Left renal pelvis (tissue), 4 donors: ENCODE measurements around the gene SLC9A8. TPM values are rescaled to one million over a fixed set of nuclear protein-coding genes. Genes with fewer than 3 reads are reported as not detected.
"Not testable (repeated sequence)": the region's sequence is repeated elsewhere in the genome, so short reads cannot be mapped to it uniquely, and the experiment has no call there.

Experiments used
- DNase-seq, 4 donors: peaks; one replicate each; pipeline ENCODE4 v3.0.0-alpha.2; 2013; ENCODE audit warnings: low read depth in 4 of 4, low spot score in 3 of 4
- polyA plus RNA-seq, 4 donors: library from polyadenylated mRNA; unstranded; fragments of 120-200 nt; gene quantifications; one replicate each; pipeline ENCODE4 v1.2.1, GENCODE V29; 2013; ENCODE audit not compliant: insufficient read length in 4 of 4

SLC9A8 gene
- polyA plus RNA-seq, 4 donors, result 4.5 to 11.2 (median 8.6) TPM

DNA sequence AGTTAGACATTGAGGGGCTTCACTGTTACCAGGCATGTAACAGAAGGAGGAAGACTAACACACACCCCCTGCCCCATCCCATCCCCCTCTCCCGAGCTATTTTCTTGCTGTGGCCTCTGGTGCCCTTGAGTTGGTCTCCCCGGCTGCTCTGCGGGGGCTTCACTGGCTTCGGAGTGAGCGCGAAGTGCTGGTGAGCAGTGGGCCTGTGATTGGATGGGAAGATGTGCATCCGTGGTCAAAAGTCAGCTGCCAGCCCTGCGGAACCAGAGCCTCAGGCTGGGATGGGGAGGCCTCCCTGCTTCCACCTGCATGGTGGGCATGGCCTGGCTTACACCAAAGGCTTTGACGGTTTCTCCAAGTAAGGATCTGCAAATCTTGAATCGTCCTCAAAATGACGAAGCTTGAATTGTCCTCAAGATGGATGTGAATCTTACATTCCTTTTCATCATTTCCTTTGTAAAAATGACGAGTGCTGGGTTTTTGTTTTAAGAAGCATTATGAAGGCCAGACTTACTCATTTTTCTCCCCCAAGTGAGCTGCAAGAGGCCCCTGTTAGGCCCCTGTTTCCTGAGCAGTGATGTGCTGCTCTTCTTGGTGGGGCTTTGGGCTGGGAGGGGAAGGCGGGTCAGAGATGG, 79.0 kb downstream of the SLC9A8 start:
- no peak for DNase-seq

GRCh38 chr20:49892260-49892659, 79.6 kb downstream of the SLC9A8 start:
- no peak for DNase-seq

- no peak for DNase-seq
These were observed 80.2 kb downstream of the SLC9A8 start for GRCh38 chr20:49892817-49893216.

DNA sequence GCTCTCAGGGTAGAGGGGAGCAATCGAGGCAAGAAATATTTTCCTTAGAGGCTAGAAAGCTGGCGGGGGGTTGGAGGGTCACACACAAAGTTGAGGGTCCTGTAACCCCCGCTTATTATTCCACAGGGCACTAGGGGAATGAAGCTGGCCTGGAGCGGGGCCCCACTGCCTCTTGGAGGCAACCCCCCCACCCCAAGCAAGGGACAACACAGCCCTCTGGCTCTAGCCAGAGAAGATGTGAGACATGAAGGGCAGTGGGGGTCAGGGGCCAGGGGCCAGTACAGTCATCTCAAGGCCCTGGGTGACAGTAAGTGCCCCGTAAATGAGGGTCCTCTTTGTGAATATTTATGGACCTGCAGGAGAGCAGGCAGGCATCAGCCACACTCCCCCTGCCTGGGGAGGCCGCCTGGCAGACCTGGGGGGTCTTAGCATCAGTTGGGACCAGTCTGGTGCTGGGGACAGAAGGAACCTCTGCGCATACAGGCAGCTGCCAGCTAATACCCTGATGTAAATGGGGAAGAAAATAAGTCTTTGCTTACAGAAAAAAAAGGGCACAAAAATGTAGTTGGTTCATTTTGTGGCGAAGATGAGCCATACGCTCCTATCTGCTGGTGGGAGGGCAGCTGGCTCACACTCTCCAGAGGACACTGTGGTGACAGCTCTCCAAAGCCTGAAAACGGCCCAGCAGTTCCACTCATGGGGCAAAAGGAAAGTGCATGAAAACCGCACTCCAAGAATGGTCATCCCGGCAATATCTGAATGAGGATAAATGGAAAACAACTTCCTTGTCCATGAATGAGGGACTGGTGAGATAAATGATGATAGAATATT, 80.8 kb downstream of the SLC9A8 start:
- DNase-seq, result no peak

DNA sequence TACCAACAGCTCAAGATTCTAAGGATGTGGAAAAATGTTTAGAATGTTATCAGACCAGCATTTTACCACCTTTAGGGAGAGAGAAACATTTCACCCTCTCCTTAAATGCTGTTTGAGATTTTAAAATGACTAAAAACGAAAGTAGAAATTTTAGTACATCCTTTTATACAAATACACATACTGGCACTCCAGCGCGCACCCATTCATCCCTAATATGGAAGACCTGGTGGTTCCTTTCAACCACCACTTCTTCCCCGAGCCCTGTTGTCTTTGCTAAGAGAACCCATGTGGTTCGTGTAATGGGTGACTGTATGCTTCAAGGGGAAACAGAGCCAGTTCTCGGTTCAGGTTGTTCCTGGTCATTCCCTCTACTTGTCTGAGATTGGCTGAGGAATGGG, 81.4 kb downstream of the SLC9A8 start:
- no peak for DNase-seq

- not testable (repeated sequence) for DNase-seq
These were observed 83.0 kb downstream of the SLC9A8 start for GRCh38 chr20:49895474-49896093.

GRCh38 chr20:49896204-49896603, 83.6 kb downstream of the SLC9A8 start:
- DNase-seq, result no peak

- no peak for DNase-seq
These were observed 87.1 kb downstream of the SLC9A8 start for GRCh38 chr20:49899541-49900383.

GRCh38 chr20:49901588-49901987, 89.0 kb downstream of the SLC9A8 start:
- DNase-seq, result no peak

DNA sequence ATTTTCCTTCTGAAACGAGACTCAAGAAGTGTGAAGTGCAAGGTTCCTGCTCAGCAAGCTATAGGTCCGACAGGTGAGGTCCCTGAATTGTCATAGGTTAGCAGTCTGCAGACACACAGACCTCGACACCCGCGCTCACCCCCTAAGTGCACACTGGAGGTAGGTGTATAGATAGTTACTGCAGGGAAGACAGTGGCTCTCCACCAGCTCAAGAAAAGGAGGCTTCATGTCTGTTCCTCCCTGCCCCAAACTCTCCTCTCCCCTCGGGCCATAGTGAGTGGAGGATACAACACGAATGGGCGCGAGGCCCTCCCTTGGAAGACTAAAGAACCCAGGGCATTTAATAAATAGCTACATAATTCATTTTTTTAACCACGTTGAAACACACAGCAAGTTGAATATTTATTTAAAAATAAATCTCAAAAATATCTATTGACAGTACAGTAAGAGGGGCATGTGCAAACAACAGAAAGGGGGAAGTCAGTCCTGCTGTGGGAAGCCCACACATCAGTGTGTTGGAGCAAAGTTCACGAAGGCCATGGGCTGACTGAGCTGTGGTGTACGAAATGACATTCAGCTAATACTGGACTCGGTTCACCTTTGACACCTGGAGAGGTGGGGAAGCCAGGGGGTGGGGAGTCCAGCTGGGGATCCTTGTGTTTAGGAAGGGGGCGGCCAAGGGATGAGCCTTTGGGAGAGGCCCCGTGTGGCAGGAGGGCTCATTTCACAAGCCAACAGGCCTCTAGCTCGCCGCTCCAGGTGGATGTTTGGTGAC, 92.0 kb downstream of the SLC9A8 start:
- no peak for DNase-seq

DNA sequence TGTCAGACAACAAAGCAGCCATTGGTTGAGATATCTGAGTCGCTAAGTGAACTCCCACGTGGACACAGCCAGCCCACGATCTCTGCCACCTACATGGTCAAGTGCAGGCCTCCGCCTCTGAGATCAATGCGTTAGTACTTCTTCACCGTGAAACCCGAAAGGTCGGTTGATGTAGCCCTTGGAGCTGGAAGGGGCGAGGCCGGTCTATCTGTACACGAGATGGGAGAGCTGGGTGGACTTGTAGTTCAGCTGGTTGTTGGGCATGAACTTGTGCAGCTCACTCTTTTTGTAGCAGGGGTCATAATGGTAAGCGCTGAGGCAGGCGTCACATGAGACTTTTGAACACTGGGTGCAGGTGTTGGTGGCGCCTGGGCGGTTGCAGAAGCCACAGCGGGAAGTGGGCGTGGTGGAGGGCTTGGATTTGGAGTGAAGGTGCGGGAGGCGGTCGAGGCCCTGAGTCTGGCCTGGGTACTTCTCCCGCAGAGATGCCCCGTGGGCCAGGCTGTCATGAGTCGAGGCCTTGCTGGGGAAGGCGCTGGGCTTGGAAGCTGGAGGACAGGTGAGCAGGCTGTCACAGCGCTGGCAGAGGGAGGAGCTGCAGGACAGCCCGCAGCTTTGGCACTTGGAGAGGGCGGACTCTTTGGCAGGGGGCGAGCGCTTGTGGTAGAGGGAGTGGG, 92.9 kb downstream of the SLC9A8 start:
- no peak for DNase-seq

- no peak for DNase-seq
These were observed 93.5 kb downstream of the SLC9A8 start for GRCh38 chr20:49906101-49906604.

GRCh38 chr20:49906615-49907154, 94.1 kb downstream of the SLC9A8 start:
- DNase-seq, result no peak

DNA sequence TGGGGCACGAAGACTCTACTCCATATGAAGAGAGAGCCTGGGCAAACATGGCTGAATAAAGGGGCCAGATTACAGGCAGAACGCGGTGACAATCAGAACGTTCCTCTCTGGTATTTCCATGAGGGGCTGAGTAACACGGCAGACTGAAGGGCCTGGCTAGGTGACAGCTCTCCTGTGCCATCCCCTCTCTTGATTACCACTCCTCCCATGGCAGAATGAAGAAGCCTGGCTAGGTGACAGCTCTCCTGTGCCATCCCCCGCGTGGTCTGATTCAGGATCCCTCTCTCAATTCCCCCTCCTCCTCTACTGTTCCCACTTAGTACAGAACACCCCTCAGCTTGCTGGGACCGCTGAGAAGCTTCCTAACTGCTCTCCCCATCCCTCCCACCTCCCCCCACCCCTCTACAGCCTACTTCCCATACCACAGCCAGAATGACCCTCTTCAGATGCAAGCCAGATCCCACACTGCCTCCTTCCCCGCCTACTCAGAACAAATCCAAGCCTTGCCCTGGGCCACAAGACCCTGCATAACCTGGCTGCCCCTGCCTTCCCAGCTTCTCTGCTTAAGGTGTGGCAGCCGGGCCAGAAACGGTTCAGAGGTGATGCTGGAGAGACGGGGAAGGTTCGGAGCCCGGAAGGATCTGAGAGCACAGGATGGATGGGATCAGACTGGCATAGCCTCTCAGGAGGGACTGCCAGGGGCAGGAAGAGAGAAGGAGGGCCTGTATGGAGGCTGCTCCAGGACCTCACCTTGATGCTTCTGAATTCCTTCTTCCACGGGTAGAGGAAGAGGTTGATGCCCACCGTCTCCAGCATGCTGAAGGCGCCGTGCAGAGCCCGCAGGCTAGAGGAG, 95.0 kb downstream of the SLC9A8 start:
- no peak for DNase-seq

GRCh38 chr20:49908258-49908565, 95.6 kb downstream of the SLC9A8 start:
- DNase-seq, result no peak

GRCh38 chr20:49909499-49910339, 97.1 kb downstream of the SLC9A8 start:
- no peak for DNase-seq

DNA sequence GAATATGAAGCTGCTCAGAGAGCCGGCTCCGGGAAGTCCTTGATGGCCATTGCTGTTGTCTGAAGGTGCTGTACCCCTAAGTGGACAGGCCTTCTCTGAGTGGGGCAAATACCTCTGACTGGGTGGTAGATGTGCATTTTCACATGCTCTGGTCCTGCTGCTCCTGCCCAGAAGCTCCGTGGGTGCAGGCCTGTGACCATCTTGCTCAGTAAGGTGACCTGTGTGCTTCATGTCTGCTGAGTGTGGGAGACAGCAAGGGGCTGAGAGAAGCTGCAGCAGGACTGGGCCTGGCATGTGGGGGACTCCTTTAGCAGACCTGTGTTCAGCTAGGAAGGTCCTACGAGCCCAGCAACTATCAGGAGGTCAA, 97.7 kb downstream of the SLC9A8 start:
- DNase-seq, result no peak
